ENCODE measurements around the gene FGF7. TPM values are rescaled to one million over a fixed set of nuclear protein-coding genes. Genes with fewer than 3 reads are reported as not detected.

FGF7 gene
- total RNA-seq, 1 donor, result 445 TPM

GRCh38 chr15:49490966-49491365 is 67.9 kb downstream of the FGF7 start:
- H3K4me3 ChIP-seq (ENCODE audit: insufficient read depth, low read length), result no peak overlapping the region
- no peaks in the 10 kb centered on the region for H3K79me2 ChIP-seq (ENCODE audit: insufficient read depth, low read length)
- no peaks in the 10 kb centered on the region for H3K9me3 ChIP-seq (ENCODE audit: low read depth, low read length)
- TF ChIP-seq, protein P1, sequence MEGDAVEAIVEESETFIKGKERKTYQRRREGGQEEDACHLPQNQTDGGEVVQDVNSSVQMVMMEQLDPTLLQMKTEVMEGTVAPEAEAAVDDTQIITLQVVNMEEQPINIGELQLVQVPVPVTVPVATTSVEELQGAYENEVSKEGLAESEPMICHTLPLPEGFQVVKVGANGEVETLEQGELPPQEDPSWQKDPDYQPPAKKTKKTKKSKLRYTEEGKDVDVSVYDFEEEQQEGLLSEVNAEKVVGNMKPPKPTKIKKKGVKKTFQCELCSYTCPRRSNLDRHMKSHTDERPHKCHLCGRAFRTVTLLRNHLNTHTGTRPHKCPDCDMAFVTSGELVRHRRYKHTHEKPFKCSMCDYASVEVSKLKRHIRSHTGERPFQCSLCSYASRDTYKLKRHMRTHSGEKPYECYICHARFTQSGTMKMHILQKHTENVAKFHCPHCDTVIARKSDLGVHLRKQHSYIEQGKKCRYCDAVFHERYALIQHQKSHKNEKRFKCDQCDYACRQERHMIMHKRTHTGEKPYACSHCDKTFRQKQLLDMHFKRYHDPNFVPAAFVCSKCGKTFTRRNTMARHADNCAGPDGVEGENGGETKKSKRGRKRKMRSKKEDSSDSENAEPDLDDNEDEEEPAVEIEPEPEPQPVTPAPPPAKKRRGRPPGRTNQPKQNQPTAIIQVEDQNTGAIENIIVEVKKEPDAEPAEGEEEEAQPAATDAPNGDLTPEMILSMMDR (IDR thresholded peaks at IDR 0.05; ENCODE audit: extremely low read depth, low read depth, low read length), result no peak
- H4K20me1 ChIP-seq (ENCODE audit: insufficient read depth, low read length), result no peaks in the 10 kb centered on the region
- no peak overlapping the region for H2AFZ ChIP-seq (ENCODE audit: low read length)
- H3K36me3 ChIP-seq (ENCODE audit: insufficient read depth, low read length), result peaks cover 8% of the 10 kb centered on the region
- no peak overlapping the region for H3K4me2 ChIP-seq (ENCODE audit: insufficient read depth, low read length)
- peaks cover 31% of the 10 kb centered on the region for H3K4me1 ChIP-seq (ENCODE audit: insufficient read depth, low read length)
- no peaks in the 10 kb centered on the region for H3K27me3 ChIP-seq (ENCODE audit: insufficient read depth, low read length)
- no peak for DNase-seq (ENCODE audit: insufficient read length, low spot score, missing footprints)
- peak overlapping the region; percentile 7 for H3K27ac ChIP-seq (ENCODE audit: low read depth, low read length)

- no peak for DNase-seq (ENCODE audit: insufficient read length, low spot score, missing footprints)
- no peak overlapping the region for H3K27ac ChIP-seq (ENCODE audit: low read depth, low read length)
- no peak overlapping the region for H2AFZ ChIP-seq (ENCODE audit: low read length)
- no peaks in the 10 kb centered on the region for H3K27me3 ChIP-seq (ENCODE audit: insufficient read depth, low read length)
- no peaks in the 10 kb centered on the region for H3K79me2 ChIP-seq (ENCODE audit: insufficient read depth, low read length)
- H3K4me1 ChIP-seq (ENCODE audit: insufficient read depth, low read length), result peaks cover 39% of the 10 kb centered on the region
- no peaks in the 10 kb centered on the region for H4K20me1 ChIP-seq (ENCODE audit: insufficient read depth, low read length)
- H3K4me3 ChIP-seq (ENCODE audit: insufficient read depth, low read length), result no peak overlapping the region
- TF ChIP-seq, protein P1 (IDR thresholded peaks at IDR 0.05; ENCODE audit: extremely low read depth, low read depth, low read length), result no peak
- peaks cover 8% of the 10 kb centered on the region for H3K36me3 ChIP-seq (ENCODE audit: insufficient read depth, low read length)
- H3K9me3 ChIP-seq (ENCODE audit: low read depth, low read length), result no peaks in the 10 kb centered on the region
- no peak overlapping the region for H3K4me2 ChIP-seq (ENCODE audit: insufficient read depth, low read length)
These were observed 69.1 kb downstream of the FGF7 start for GRCh38 chr15:49492151-49492550.

DNA sequence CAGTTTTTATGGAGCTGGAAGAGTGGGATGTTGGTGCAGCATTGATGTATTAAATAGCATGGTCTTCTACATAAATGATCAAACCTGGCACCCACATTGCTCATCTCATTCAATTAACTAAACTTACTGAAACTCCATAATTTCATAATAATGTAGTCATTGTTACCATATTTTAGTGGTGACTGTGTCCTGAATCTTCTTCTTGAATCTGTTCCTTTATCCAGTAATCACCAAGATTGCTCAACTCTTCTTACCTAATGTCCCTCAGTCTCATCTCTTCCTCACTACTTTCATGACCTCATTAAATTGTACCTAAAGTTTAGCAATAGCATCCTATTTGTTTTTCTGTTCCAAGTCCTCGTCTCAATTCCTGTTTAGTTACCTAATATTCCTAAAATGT is 69.8 kb downstream of the FGF7 start:
- Histone ChIP-seq H3K4me2 (ENCODE audit: insufficient read depth, low read length) (no peak overlapping the region), H3K27ac (ENCODE audit: low read depth, low read length) (peak overlapping the region; percentile 45), H3K27me3 (ENCODE audit: insufficient read depth, low read length) (no peaks in the 10 kb centered on the region), H3K79me2 (ENCODE audit: insufficient read depth, low read length) (no peaks in the 10 kb centered on the region), H3K36me3 (ENCODE audit: insufficient read depth, low read length) (peaks cover 8% of the 10 kb centered on the region), H4K20me1 (ENCODE audit: insufficient read depth, low read length) (no peaks in the 10 kb centered on the region), H2AFZ (ENCODE audit: low read length) (no peak overlapping the region), H3K4me3 (ENCODE audit: insufficient read depth, low read length) (no peak overlapping the region), H3K9me3 (ENCODE audit: low read depth, low read length) (no peaks in the 10 kb centered on the region), H3K4me1 (ENCODE audit: insufficient read depth, low read length) (peaks cover 39% of the 10 kb centered on the region)
- TF ChIP-seq, protein P1 (IDR thresholded peaks at IDR 0.05; ENCODE audit: extremely low read depth, low read depth, low read length), result no peak
- DNase-seq (ENCODE audit: insufficient read length, low spot score, missing footprints), result no peak

DNA sequence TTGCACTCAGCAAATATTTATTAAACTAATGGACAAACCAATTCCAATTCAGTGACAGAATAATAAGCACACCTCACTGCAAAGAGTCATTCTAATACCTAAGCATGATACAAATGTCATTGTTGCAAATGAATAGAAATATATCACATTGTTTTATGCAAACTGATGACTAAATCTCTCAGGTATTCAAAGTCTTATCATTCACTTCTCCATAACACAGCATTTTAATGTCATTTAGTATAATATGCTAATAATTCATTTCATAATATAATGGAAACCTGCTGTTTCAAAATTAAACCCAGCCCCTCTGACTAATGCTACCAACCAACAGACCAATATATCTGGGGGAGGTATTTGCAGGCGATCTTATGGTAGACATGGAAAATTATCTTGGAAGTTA is 71.8 kb downstream of the FGF7 start:
- Histone ChIP-seq H3K4me2 (ENCODE audit: insufficient read depth, low read length) (no peak overlapping the region), H3K27ac (ENCODE audit: low read depth, low read length) (no peak overlapping the region), H3K36me3 (ENCODE audit: insufficient read depth, low read length) (no peaks in the 10 kb centered on the region), H4K20me1 (ENCODE audit: insufficient read depth, low read length) (no peaks in the 10 kb centered on the region), H2AFZ (ENCODE audit: low read length) (no peak overlapping the region), H3K79me2 (ENCODE audit: insufficient read depth, low read length) (no peaks in the 10 kb centered on the region), H3K27me3 (ENCODE audit: insufficient read depth, low read length) (no peaks in the 10 kb centered on the region), H3K9me3 (ENCODE audit: low read depth, low read length) (no peaks in the 10 kb centered on the region), H3K4me3 (ENCODE audit: insufficient read depth, low read length) (no peak overlapping the region), H3K4me1 (ENCODE audit: insufficient read depth, low read length) (peaks cover 39% of the 10 kb centered on the region)
- no peak for DNase-seq (ENCODE audit: insufficient read length, low spot score, missing footprints)
- TF ChIP-seq, protein P1 (IDR thresholded peaks at IDR 0.05; ENCODE audit: extremely low read depth, low read depth, low read length), result no peak

Data from osteoblast (primary cell).